Stimulated activated naive CD8-positive, alpha-beta T cell treated with anti-CD3 and anti-CD28 coated beads, Interleukin-15, Interleukin-2, amounts not matched to agents 100 ng/mL and 50 ng/mL, for 24 hours (primary cell): ENCODE data around the gene PIGP.

Source experiments
- H3K27ac Mint-ChIP-seq: one replicate; pipeline ENCODE4 v1.8.0; 2021; ENCODE audit warnings: mild to moderate bottlenecking, mixed read lengths
- H3K27me3 Mint-ChIP-seq: one replicate; pipeline ENCODE4 v1.8.0; 2021; ENCODE audit warnings: mixed read lengths
- H3K36me3 Mint-ChIP-seq: one replicate; pipeline ENCODE4 v1.8.0; 2021; ENCODE audit warnings: low read depth, mixed read lengths
- H3K4me1 Mint-ChIP-seq: one replicate; pipeline ENCODE4 v1.8.0; 2021; ENCODE audit warnings: low read depth, mixed read lengths
- H3K4me3 Mint-ChIP-seq: one replicate; pipeline ENCODE4 v1.8.0; 2021; ENCODE audit warnings: mild to moderate bottlenecking, mixed read lengths
- H3K9me3 Mint-ChIP-seq: one replicate; pipeline ENCODE4 v1.8.0; 2021; ENCODE audit warnings: mixed read lengths

PIGP gene

GRCh38 chr21:37087188-37087587 lies 14.3 kb upstream of the PIGP start:
- no peak overlapping the region for H3K27ac Mint-ChIP-seq
- H3K27me3 Mint-ChIP-seq = no peaks in the 10 kb centered on the region
- H3K36me3 Mint-ChIP-seq = peaks cover 31% of the 10 kb centered on the region
- no peaks in the 10 kb centered on the region for H3K9me3 Mint-ChIP-seq
- no peak overlapping the region for H3K4me3 Mint-ChIP-seq
- H3K4me1 Mint-ChIP-seq = peaks cover 16% of the 10 kb centered on the region

DNA sequence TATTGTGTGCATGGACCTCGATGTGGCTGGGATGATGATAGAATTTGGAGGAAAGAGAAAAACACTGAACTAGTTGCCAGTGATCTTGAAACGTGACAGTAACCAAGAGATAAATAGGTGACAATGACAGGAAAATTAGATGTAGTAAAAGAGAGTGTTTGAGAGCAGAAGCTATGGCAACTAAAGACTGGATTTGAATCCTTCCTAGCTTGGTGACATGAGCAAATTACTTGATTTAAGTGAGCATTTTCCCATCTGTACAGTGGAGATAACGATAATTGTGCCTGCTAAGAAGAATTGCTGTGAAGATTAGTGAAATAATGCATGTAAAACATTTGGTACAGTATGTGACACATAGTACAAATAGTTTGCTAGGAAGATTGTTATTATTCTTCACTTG lies 12.9 kb upstream of the PIGP start:
- H3K27ac Mint-ChIP-seq = no peak overlapping the region
- H3K27me3 Mint-ChIP-seq = no peaks in the 10 kb centered on the region
- peaks cover 28% of the 10 kb centered on the region for H3K36me3 Mint-ChIP-seq
- H3K4me1 Mint-ChIP-seq = peaks cover 20% of the 10 kb centered on the region
- H3K9me3 Mint-ChIP-seq = no peaks in the 10 kb centered on the region
- H3K4me3 Mint-ChIP-seq = no peak overlapping the region

DNA sequence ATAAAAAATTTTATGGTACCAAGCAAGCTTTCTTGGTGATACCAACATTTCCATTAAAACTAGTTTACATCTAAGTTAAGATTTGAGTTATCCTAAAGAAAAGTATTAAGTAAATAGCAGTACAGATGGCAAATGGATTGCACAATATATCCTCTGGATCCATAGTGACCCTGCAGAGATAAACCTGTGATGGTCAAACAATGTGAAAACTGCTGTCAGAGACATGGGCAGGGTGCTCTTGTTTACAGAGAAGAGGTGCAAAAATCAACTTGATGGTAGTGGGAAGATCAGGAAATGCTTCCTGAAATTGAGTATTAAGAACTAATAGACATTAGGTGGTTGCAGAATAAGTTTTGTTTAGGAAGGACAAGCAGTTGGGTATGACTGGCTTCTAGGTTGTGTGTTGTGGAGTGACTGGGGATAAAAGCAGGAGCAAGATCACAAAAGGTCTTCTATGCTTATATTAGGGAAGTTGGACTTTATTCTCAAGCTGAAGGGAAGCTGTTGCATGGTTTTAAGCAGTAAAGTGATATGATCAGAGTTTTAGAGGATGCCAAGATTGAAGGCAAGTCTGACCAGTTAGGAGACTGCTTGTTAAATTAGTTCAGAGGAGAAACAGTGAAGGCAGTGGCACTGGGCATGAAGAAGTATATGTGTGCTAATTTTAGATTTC lies 10.1 kb upstream of the PIGP start:
- peaks cover 42% of the 10 kb centered on the region for H3K4me1 Mint-ChIP-seq
- H3K27ac Mint-ChIP-seq = no peak overlapping the region
- H3K9me3 Mint-ChIP-seq = no peaks in the 10 kb centered on the region
- H3K27me3 Mint-ChIP-seq = no peaks in the 10 kb centered on the region
- H3K4me3 Mint-ChIP-seq = no peak overlapping the region
- H3K36me3 Mint-ChIP-seq = peaks cover 12% of the 10 kb centered on the region

DNA sequence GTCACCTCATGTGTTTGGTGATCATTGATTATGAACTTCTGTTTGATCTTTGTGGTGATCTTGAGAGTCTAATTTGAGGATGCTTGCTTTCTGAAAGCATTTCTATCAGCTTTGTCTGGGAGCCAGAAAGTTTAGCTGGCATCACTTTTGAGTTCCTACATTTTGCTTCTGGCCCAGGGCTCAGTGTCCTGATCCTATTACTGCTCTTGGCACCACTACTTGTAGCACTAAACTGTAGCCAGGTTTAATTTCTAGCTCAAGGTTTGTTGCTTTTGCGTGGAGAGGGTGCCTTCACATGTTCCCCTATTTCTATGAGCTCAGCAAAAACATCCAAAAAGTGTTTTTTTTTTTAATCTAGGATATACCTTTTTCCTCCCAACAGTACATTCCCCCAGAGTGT lies 9.5 kb upstream of the PIGP start:
- no peak overlapping the region for H3K27ac Mint-ChIP-seq
- peaks cover 48% of the 10 kb centered on the region for H3K4me1 Mint-ChIP-seq
- peaks cover 12% of the 10 kb centered on the region for H3K36me3 Mint-ChIP-seq
- no peaks in the 10 kb centered on the region for H3K27me3 Mint-ChIP-seq
- no peaks in the 10 kb centered on the region for H3K9me3 Mint-ChIP-seq
- H3K4me3 Mint-ChIP-seq = no peak overlapping the region

- no peak overlapping the region for H3K4me3 Mint-ChIP-seq
- peaks cover 68% of the 10 kb centered on the region for H3K4me1 Mint-ChIP-seq
- peaks cover 10% of the 10 kb centered on the region for H3K36me3 Mint-ChIP-seq
- no peak overlapping the region for H3K27ac Mint-ChIP-seq
- H3K27me3 Mint-ChIP-seq = no peaks in the 10 kb centered on the region
- H3K9me3 Mint-ChIP-seq = no peaks in the 10 kb centered on the region
Observed at GRCh38 chr21:37079211-37079824, 6.4 kb upstream of the PIGP start.

GRCh38 chr21:37077403-37077802 lies 4.5 kb upstream of the PIGP start:
- Mint-ChIP-seq H3K27ac (no peak overlapping the region), H3K4me1 (peaks cover 59% of the 10 kb centered on the region), H3K36me3 (peaks cover 5% of the 10 kb centered on the region), H3K27me3 (no peaks in the 10 kb centered on the region), H3K9me3 (no peaks in the 10 kb centered on the region), H3K4me3 (no peak overlapping the region)

DNA sequence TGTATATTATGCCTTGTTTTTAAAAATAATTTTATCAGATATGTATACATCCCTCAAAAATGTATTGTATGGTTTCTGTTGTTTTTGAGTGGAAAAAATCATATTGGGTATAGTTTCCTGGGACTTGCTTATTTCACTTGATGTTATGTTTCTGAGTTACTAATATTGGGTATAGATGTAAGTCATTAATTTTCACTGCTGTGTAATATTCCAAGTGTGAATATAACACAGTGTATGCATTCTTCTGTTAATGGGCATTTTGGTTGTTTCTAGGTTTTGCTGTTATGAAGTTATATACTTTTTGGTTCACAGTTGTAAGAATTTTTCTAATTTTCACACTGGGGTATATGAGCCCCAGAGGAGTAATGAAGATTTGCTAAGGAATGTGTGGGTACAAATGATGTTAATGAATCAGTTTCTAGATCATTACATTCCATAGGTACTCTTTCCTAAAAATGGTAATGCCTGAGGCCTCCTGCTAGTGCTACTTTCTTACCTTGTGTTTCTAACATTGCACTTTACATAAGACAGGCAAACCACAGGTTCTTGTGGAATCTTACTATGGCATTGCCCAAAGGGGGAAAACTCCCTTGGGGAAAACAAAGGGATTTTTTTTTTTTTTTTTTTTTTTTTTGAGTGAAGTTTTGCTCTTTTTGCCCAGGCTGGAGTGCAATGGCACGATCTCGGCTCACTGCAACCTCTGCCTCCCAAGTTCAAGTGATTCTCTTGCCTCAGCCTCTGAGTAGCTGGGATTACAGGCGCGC lies 3.4 kb upstream of the PIGP start:
- Mint-ChIP-seq H3K36me3 (peaks cover 1% of the 10 kb centered on the region), H3K27me3 (no peaks in the 10 kb centered on the region), H3K27ac (no peak overlapping the region), H3K4me3 (no peak overlapping the region), H3K9me3 (no peaks in the 10 kb centered on the region), H3K4me1 (peaks cover 65% of the 10 kb centered on the region)

DNA sequence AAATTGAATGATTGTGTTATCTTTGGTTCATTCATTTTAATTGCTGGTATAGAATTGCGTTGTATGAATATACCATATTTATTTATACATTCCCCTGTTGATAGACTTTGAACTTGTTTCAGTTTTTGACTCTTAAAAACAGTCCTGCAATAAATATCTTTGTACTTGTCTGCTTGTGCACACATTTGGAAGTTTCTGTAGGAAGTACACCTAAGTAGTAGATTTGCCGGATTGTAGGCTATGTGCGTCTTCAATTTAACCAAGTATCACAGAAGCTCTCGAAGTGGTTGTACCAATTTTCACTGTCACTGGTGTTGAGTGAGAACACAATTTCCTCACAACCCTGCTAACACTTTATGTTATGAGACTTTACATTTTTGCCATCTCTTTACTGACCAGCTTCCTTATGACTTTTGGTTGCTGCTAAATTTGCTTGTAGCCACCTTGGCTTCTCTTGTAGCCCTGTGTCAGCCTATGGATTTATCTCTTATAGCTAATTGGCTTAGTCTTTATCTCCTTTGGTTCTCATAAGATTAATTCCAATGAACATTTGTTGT lies 2.4 kb upstream of the PIGP start:
- Mint-ChIP-seq H3K36me3 (peaks cover 8% of the 10 kb centered on the region), H3K27ac (no peak overlapping the region), H3K27me3 (no peaks in the 10 kb centered on the region), H3K4me3 (peak overlapping the region; percentile 42), H3K4me1 (peaks cover 69% of the 10 kb centered on the region), H3K9me3 (no peaks in the 10 kb centered on the region)

DNA sequence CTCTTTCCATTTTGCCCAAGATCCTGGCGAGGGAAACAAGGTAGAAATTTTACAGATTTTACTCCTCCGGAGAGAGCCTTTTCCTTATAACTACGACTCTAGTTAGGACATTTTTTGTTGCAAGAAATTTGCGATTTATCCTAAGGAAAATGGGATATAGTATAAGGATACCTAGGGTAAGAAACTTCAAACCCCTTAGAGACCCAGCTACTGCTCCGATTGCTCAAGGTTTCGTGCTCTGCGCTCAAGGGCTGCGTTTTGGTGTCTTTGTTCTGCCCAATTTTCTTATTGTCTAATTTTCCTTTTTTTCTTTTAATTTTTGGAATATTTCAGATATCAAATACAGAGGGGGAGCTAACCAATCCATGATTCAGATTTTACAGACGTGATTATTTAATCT lies 1.7 kb upstream of the PIGP start:
- H3K27ac Mint-ChIP-seq = peak overlapping the region; percentile 98
- peaks cover 69% of the 10 kb centered on the region for H3K4me1 Mint-ChIP-seq
- H3K36me3 Mint-ChIP-seq = peaks cover 13% of the 10 kb centered on the region
- no peaks in the 10 kb centered on the region for H3K9me3 Mint-ChIP-seq
- H3K4me3 Mint-ChIP-seq = peak overlapping the region; percentile 100
- no peaks in the 10 kb centered on the region for H3K27me3 Mint-ChIP-seq

DNA sequence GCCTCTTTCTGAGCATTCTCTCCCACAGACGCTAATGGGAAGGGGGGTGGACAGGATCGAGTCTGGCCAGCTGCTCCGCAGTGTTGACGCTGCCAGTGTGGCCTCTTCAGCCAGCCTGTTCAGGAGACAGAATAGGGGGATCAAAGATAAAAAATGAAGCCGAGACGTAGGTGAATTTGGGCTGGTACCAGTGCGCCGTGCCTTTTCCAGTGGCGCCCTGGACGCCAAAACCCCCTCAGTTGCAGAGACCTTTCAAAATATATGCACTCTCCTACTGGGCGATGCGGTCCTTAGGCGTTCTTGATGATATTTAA lies 1.3 kb upstream of the PIGP start:
- H3K36me3 Mint-ChIP-seq = peaks cover 15% of the 10 kb centered on the region
- H3K4me1 Mint-ChIP-seq = peaks cover 65% of the 10 kb centered on the region
- peak overlapping the region; percentile 98 for H3K27ac Mint-ChIP-seq
- no peaks in the 10 kb centered on the region for H3K9me3 Mint-ChIP-seq
- H3K27me3 Mint-ChIP-seq = no peaks in the 10 kb centered on the region
- H3K4me3 Mint-ChIP-seq = peak overlapping the region; percentile 100

DNA sequence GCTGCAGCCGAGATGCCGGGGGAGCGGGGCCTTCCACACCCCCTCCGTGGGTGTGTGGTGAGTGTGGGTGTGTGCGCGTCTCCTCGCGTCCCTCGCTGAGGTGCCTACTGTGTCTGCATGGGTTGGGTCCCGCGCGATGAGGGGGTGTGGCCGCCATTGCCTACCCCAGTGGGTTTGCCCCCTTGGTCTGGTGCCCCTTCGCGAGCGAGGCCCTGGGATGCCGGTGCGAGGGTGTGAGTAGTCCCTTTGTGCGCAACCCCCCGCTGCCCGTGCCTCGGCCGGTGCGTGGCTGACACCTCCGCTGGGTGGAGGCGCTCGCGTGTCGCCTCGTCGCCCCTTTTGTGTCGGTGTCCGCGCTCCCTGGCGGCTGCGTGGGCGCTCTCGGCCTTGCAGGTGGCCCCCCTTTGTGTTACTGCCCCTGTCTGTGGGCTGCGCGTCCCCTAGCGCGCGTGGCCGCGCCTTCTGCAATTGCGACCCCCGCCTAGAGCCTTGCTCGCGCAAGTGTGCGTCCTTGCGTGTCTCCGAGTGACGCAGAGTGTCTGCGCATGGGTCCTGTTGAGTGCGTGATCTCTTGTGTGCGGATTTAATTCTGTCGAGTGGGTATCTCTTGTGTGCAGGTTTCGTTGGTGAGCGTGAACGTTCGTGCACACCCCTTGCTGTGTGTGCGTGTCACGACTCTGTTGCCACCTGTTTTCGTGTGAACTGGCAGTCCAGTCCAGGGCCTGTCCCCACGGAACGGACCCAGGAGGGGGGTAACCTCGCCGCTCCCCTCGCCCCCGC lies 736 bp upstream of the PIGP start:
- Mint-ChIP-seq H3K36me3 (peaks cover 21% of the 10 kb centered on the region), H3K9me3 (no peaks in the 10 kb centered on the region), H3K27ac (peak overlapping the region; percentile 98), H3K4me1 (peaks cover 60% of the 10 kb centered on the region), H3K27me3 (no peaks in the 10 kb centered on the region), H3K4me3 (peak overlapping the region; percentile 100)

DNA sequence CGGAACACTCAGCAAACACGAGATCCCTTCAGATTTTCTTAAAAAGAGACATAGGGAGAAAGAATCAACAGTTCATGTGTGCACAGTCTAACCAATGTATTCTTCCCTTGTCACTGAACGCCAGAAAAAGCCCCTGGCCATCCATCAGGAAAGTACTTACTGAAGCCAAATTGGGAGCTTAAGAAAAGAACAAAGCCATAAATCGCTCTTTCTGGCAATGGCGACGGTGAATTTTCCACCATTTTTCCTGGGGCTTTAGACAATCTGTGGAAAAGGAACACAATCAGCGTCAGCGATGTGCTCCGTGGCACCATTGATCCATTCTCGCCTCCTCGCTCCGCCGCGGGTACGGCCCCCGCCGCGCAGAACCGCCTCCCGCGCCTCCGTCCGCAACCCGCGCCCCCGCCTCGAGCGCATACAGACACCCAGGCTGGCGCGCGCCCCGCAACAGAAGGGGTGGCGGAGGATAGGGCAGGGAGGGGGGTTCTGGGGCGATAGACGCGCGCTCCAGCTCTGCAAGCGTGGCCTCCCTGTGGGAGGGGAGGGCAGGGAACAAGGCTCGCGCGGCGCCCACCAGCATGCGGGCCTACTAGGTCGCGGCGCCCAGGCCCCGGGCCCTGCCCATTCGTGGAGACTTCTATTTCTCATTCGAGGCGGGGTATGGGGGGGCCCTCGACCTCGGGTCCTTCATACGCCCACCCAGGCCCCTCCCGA lies 440 bp downstream of the PIGP start:
- Mint-ChIP-seq H3K4me1 (peaks cover 51% of the 10 kb centered on the region), H3K27me3 (no peaks in the 10 kb centered on the region), H3K27ac (peak overlapping the region; percentile 87), H3K36me3 (peaks cover 32% of the 10 kb centered on the region), H3K9me3 (no peaks in the 10 kb centered on the region), H3K4me3 (peak overlapping the region; percentile 87)

DNA sequence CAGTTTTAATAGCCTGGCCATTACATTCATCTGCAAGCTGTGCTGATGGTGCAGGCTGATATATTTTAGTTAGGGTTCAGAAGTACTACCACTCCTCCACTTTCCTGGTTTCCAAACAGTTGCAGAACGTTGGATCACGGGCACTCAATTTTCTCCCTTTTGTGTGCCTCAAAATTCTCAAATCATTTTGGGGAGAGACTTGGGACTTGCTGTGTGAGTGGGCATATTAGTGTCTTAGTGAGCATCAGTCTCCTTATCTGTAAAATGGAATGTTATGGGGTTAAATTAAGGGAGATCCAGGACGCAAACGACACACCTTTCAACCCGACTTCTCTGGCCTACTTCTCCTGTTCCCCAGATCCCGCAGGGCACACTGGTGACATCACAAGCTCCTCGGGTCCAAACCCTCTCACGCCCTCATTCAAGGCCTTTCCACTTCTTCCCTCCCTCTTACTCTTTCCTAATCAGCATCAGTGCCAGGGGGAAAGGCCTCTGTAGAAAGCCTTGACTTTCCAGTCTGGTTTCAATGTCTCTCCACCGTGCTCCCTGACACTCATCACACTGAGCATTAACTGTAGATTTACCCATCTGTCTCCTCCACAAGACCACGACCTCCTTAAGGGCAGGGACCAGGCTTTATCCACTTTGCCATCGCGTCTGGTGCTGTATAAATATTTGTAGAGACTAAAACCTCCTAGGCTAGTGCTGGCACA lies 1.2 kb downstream of the PIGP start:
- Mint-ChIP-seq H3K4me1 (peaks cover 44% of the 10 kb centered on the region), H3K27ac (peak overlapping the region; percentile 87), H3K27me3 (no peaks in the 10 kb centered on the region), H3K9me3 (no peaks in the 10 kb centered on the region), H3K4me3 (peak overlapping the region; percentile 87), H3K36me3 (peaks cover 33% of the 10 kb centered on the region)
